ENCODE measurements around the gene OTX1.

The OTX1 gene

GRCh38 chr2:63058921-63059792 is 8.5 kb downstream of the OTX1 start:
- H3K27me3 ChIP-seq (replicated peaks), result peaks cover 91% of the 10 kb centered on the region
- no peak for TF ChIP-seq CTCF (IDR thresholded peaks at IDR 0.05; ENCODE audit: low read depth, low read length, missing control alignments)
- DNase-seq, result no peak
- H3K36me3 ChIP-seq (replicated peaks), result no peaks in the 10 kb centered on the region
- in situ Hi-C loops (cut with HindIII; ENCODE audit: low pct_ligation_motif_present, low sequenced_read_pairs), result no loop called here
- H3K4me3 ChIP-seq (ENCODE audit: low read depth, low read length), result no peak overlapping the region
- no peak overlapping the region for H3K27ac ChIP-seq

- H3K36me3 ChIP-seq (replicated peaks), result no peaks in the 10 kb centered on the region
- peaks cover 87% of the 10 kb centered on the region for H3K27me3 ChIP-seq (replicated peaks)
- no peak for DNase-seq
- no peak overlapping the region for H3K27ac ChIP-seq
- in situ Hi-C loops (cut with HindIII; ENCODE audit: low pct_ligation_motif_present, low sequenced_read_pairs), result no loop called here
- H3K4me3 ChIP-seq (ENCODE audit: low read depth, low read length), result no peak overlapping the region
- TF ChIP-seq CTCF (IDR thresholded peaks at IDR 0.05; ENCODE audit: low read depth, low read length, missing control alignments), result no peak
Observed at GRCh38 chr2:63059793-63060471, 9.3 kb downstream of the OTX1 start.

- DNase-seq, result no peak
- H3K27ac ChIP-seq, result no peak overlapping the region
- peaks cover 84% of the 10 kb centered on the region for H3K27me3 ChIP-seq (replicated peaks)
- in situ Hi-C loops (cut with HindIII; ENCODE audit: low pct_ligation_motif_present, low sequenced_read_pairs), result no loop called here
- H3K4me3 ChIP-seq (ENCODE audit: low read depth, low read length), result no peak overlapping the region
- no peak for TF ChIP-seq CTCF (IDR thresholded peaks at IDR 0.05; ENCODE audit: low read depth, low read length, missing control alignments)
- H3K36me3 ChIP-seq (replicated peaks), result no peaks in the 10 kb centered on the region
Observed at GRCh38 chr2:63060472-63060991, 9.9 kb downstream of the OTX1 start.

GRCh38 chr2:63064197-63064596 is 13.6 kb downstream of the OTX1 start:
- Histone ChIP-seq H3K4me3 (ENCODE audit: low read depth, low read length) (no peak overlapping the region), H3K27me3 (replicated peaks) (peaks cover 73% of the 10 kb centered on the region), H3K36me3 (replicated peaks) (no peaks in the 10 kb centered on the region), H3K27ac (no peak overlapping the region)
- in situ Hi-C loops (cut with HindIII; ENCODE audit: low pct_ligation_motif_present, low sequenced_read_pairs), result no loop called here
- no peak for TF ChIP-seq CTCF (IDR thresholded peaks at IDR 0.05; ENCODE audit: low read depth, low read length, missing control alignments)
- no peak for DNase-seq

- DNase-seq, result no peak
- in situ Hi-C loops (cut with HindIII; ENCODE audit: low pct_ligation_motif_present, low sequenced_read_pairs), result no loop called here
- H3K36me3 ChIP-seq (replicated peaks), result no peaks in the 10 kb centered on the region
- no peak overlapping the region for H3K4me3 ChIP-seq (ENCODE audit: low read depth, low read length)
- TF ChIP-seq CTCF (IDR thresholded peaks at IDR 0.05; ENCODE audit: low read depth, low read length, missing control alignments), result no peak
- H3K27me3 ChIP-seq (replicated peaks), result peaks cover 68% of the 10 kb centered on the region
- H3K27ac ChIP-seq, result no peak overlapping the region
Observed at GRCh38 chr2:63064661-63065060, 14.0 kb downstream of the OTX1 start.
